NCI-H1694 treated with DMSO at 0.1 percent for 48 hours (cell line): ENCODE results near the gene AZIN2.
A peak's percentile ranks its signal among the peaks of the same experiment; 100 is the strongest.
"Not testable (repeated sequence)": the region's sequence is repeated elsewhere in the genome, so short reads cannot be mapped to it uniquely, and the experiment has no call there.

Source experiments
- DNase-seq: peaks from one replicate; lab custom pipeline; 2025; lab: John Stamatoyannopoulos, UW

AZIN2 gene

GRCh38 chr1:33094971-33095604 lies 14.1 kb downstream of the AZIN2 start:
- peak; percentile 46 for DNase-seq

DNA sequence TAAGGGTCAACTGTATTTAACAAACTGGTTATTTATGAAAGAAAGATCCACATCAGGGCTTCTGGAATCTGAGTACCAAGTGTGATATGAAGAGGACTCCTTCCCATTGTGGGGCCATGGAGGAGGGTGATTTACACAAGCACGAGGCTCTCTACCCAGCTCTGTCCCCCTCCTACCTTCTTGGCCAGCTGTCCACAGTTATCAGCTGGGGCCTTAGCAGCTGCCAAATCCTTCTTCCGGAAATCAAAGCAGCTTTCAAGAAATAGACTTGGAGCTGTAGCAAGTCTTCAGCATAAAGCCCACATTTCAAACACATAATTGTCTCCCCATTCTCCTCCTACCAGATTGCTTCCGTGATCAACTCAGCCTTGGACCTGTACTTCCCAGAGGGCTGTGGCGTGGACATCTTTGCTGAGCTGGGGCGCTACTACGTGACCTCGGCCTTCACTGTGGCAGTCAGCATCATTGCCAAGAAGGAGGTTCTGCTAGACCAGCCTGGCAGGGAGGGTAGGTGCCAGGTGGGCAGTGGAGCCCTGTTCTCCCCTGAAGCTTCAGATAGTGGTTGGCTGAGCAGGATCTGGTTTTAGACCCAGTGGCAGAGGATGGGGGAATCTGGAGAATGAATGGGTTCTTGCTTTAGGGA lies 15.5 kb downstream of the AZIN2 start:
- DNase-seq, result no peak

DNA sequence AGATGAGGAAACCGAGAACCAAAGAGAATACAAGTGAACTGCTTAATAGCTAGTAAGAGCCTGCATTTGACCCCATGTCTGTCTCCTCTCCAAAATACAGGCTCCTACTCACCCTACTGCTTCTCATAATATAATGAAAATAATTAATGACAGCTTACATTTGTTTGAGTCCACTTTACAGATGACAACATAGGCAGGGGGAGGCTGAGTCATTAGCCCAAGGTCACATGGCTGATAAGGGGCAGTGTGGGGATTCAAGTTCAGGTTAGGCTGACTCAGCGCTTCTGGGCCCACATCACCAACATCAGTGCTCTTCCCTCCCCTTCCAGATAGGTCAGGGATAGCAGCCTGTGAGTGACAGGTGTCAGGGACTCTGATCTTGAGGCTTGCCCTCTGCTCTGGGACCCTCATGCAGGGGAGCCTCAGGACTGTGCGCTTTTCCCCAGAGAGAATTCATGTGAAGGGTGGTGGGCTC lies 16.2 kb downstream of the AZIN2 start:
- DNase-seq, result no peak

GRCh38 chr1:33097762-33098161 lies 16.8 kb downstream of the AZIN2 start:
- no peak for DNase-seq

GRCh38 chr1:33098371-33098770 lies 17.4 kb downstream of the AZIN2 start:
- DNase-seq, result no peak

DNA sequence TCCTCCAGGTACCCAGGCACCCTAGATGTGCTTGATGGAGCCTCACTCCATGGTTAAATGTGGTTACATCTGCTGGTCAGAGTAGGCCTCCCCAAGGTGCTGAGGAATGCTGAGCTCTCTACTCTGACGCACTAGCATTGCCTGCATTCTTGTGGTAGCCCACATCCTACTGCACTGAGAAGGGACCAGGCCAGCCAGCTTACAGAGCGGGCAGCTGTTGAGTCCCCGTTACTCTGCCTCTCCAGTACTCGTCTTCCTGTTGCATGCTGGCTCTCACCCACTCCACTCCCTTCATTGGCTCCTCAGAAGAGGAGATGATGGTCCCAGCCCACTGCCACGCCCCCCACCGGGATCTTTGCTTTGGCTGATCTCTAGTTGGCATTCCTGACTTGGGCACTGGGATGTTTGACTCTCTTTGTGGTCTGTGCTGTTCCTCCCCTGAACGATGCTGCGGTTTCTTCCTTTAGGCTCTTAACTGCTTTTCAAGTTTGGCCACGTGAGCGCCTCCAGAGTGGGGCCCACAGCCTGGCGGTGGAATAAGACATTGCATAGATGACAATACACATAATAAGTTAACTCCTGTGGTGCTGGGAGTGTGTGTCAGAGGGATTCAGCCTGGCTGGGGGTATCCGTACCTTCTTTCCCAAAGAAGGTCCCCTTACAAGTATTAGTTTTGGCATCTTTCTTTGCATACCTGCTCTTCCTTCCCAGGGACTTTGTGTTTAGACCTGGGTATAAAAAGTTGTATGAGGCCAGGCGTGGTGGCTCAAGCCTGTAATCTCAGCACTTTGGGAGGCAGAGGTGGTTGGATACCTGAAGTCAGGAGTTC lies 18.6 kb downstream of the AZIN2 start:
- no peak for DNase-seq

DNA sequence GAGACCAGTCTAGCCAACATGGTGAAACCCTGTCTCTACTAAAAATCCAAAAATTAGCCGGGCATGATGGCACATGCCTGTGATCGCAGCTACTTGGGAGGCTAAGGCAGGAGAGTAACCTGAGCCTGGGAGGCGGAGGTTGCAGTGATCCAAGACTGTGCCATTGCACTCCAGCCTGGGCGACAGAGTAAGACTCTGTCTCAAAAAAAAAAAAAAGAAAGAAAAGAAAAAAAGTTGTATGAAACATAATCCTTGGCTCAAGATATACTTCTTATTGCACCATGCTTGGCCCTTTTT lies 19.1 kb downstream of the AZIN2 start:
- DNase-seq, result not testable (repeated sequence)

GRCh38 chr1:33110477-33110876 lies 29.5 kb downstream of the AZIN2 start:
- no peak for DNase-seq

GRCh38 chr1:33111965-33112364 lies 31.0 kb downstream of the AZIN2 start:
- peak; percentile 26 for DNase-seq

GRCh38 chr1:33117440-33118085 lies 36.6 kb downstream of the AZIN2 start:
- no peak for DNase-seq

GRCh38 chr1:33118274-33118673 lies 37.3 kb downstream of the AZIN2 start:
- no peak for DNase-seq

- no peak for DNase-seq
These were observed 38.1 kb downstream of the AZIN2 start for GRCh38 chr1:33119050-33119449.

DNA sequence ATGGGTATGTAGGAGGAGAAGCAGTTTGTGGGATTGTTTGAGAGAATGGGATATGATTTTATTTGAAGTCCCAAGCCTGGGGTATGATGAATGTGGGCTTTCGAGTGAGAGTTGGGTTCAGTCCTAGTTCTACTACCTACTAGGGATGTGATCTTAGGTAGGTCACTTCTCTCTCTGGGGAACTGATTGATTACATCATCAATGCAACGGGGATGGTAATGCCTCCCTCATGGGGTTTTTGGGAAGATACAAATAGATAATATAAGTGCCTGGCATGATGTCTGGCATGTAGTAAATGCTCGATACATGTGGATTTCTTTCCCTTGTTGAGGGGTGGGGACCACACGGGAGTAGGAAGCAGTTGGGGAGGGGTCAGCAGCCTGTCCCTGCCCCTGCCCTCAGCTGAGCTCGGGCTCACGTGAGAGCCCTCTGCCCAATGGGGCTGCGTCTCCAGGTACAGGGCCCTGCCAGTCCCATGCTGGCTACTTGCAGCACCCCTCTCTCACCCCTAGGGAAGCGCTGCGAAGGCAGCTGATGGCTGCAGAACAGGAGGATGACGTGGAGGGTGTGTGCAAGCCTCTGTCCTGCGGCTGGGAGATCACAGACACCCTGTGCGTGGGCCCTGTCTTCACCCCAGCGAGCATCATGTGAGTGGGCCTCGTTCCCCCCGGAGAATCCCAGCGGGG lies 38.7 kb downstream of the AZIN2 start:
- DNase-seq, result no peak

DNA sequence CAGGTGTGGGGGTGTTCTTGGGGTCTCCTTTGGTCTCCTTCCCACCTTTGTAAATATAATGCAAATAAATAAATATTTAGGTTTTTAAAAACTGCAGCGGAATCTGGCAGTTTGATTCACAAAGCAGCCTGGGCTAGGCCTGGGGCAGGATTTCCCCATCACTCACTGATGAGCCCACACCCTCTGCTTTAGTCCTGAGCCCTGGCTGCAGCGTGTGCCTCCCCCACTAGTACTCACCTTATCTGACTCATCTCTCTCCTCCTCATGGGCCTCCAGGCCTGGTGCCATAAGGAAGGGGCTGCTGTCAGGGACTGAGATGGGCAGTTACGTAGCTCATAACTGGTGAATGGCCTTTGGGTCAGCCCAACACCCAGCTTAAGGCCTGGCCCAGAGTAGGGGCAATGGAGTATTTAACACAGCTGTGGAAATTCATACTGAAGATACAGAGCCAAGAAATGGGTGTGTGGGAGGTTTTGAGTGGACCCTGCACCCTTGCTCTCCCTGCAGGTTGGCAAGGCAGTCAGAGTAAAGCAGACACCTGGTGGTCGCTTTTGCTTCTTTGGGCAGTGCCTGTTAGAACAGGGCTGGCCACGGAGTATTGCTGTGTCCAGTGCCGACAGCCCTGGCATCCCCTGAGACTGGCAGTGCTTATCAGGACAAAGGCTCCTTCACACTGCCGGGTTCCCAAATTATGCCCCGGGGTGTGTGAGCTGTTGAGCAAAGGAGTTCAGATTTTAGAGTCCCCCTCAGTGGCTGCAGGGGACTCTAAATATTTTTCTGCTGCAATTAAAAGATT lies 39.7 kb downstream of the AZIN2 start:
- no peak for DNase-seq

DNA sequence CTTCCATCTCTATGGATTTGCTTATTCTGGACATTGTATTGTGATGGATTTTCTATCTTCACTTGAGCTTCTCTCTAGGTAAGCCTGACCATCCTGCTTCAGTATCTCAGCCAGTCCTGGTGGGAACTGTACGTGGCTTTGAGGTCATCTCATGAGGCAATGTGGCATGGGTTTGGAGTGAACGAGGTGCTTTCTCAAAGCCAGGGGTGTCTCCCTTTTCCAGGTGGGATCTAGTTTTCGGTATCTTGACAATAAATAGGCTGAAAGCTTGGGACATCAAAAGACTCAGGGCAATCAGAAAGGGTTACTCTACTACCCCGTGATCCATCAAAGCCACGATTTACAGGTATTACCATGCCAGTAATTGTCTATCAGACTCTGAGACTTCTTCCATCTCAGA lies 40.8 kb downstream of the AZIN2 start:
- no peak for DNase-seq

GRCh38 chr1:33122483-33123178 lies 41.7 kb downstream of the AZIN2 start:
- no peak for DNase-seq

- no peak for DNase-seq
These were observed 42.3 kb downstream of the AZIN2 start for GRCh38 chr1:33123266-33123665.

GRCh38 chr1:33124647-33125046 lies 43.7 kb downstream of the AZIN2 start:
- DNase-seq, result not testable (repeated sequence)

- DNase-seq, result no peak
These were observed 45.6 kb downstream of the AZIN2 start for GRCh38 chr1:33126411-33127000.
